OCI-LY1 (cell line): ENCODE measurements around the gene SMAD3.

ENCODE experiments used
- EZH2 ChIP-seq: fragments of 200-600 bp; sonication (generic), shearing (Covaris generic); IDR thresholded peaks from 2 replicates; pipeline ENCODE4 v1.8.0; 2017; ENCODE audit warnings: borderline replicate concordance, mixed run types, mild to moderate bottlenecking, antibody characterized with exemption, low read length, moderate library complexity, mixed read lengths
- TF ChIP-seq, protein P1 (sequence below): fragments of 200-600 bp; sonication (generic), shearing (Covaris generic); IDR thresholded peaks from 2 replicates; pipeline ENCODE4 v1.5.1; 2017; ENCODE audit warnings: mild to moderate bottlenecking, antibody characterized with exemption, low read length, moderate library complexity, mixed read lengths

DNA sequence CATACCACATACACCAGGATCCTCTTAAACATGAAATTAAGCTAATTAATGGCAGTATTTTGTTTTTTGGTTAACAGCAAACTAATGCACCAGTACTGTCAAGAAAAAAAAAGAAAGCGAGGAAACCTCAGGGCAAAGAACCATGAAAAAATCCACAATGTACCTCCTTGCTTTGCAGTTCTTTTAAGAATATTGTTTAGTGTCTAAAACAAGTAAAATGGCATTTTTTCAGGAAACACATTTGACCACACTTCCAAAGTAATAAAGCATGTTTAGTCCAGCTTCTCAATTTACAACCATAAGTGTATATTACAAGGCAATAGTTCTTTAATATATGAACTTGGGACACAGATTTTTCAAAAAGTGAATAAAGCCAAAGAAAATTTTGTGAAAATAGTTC, 162.4 kb downstream of the SMAD3 start:
- TF ChIP-seq, protein P1, sequence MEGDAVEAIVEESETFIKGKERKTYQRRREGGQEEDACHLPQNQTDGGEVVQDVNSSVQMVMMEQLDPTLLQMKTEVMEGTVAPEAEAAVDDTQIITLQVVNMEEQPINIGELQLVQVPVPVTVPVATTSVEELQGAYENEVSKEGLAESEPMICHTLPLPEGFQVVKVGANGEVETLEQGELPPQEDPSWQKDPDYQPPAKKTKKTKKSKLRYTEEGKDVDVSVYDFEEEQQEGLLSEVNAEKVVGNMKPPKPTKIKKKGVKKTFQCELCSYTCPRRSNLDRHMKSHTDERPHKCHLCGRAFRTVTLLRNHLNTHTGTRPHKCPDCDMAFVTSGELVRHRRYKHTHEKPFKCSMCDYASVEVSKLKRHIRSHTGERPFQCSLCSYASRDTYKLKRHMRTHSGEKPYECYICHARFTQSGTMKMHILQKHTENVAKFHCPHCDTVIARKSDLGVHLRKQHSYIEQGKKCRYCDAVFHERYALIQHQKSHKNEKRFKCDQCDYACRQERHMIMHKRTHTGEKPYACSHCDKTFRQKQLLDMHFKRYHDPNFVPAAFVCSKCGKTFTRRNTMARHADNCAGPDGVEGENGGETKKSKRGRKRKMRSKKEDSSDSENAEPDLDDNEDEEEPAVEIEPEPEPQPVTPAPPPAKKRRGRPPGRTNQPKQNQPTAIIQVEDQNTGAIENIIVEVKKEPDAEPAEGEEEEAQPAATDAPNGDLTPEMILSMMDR, result no peak
- TF ChIP-seq EZH2, result no peak
